Ramos (cell line): ENCODE results near the gene PTPRC.

ENCODE experiments used
- in situ Hi-C: fragments of 300-500 bp; cut with MboI; formaldehyde crosslinking; loops from one replicate; pipeline ENCODE4 v1.14.3; 2022; ENCODE audit warnings: low sequenced_read_pairs; ENCODE audit not compliant: unreplicated experiment

Gene PTPRC

GRCh38 chr1:198687429-198687828 is 48.6 kb downstream of the PTPRC start:
- in situ Hi-C loops, result loop anchor here (25.0 kb wide), 1 partner anchor 525 kb away; the partner anchor contains the start of gene NEK7

GRCh38 chr1:198691063-198691462 is 52.2 kb downstream of the PTPRC start:
- in situ Hi-C loops, result loop anchor here (25.0 kb wide), 1 partner anchor 529 kb away; the partner anchor contains the start of gene NEK7

GRCh38 chr1:198693321-198693720 is 54.5 kb downstream of the PTPRC start:
- in situ Hi-C loops, result loop anchor here (25.0 kb wide), 1 partner anchor 531 kb away; the partner anchor contains the start of gene NEK7

GRCh38 chr1:198694542-198694941 is 55.7 kb downstream of the PTPRC start:
- in situ Hi-C loops, result loop anchor here (25.0 kb wide), 1 partner anchor 532 kb away; the partner anchor contains the start of gene NEK7

GRCh38 chr1:198696211-198696610 is 57.4 kb downstream of the PTPRC start:
- in situ Hi-C loops, result loop anchor here (25.0 kb wide), 1 partner anchor 534 kb away; the partner anchor contains the start of gene NEK7

GRCh38 chr1:198699167-198700015 is 60.6 kb downstream of the PTPRC start:
- in situ Hi-C loops, result loop anchor here (25.0 kb wide), 1 partner anchor 537 kb away; the partner anchor contains the start of gene NEK7

- in situ Hi-C loops, result no loop called here
Measured at GRCh38 chr1:198700016-198700392, 61.2 kb downstream of the PTPRC start.

GRCh38 chr1:198700396-198700795 is 61.6 kb downstream of the PTPRC start:
- in situ Hi-C loops, result no loop called here

GRCh38 chr1:198701250-198701649 is 62.4 kb downstream of the PTPRC start:
- in situ Hi-C loops, result no loop called here

- in situ Hi-C loops, result no loop called here
Measured at GRCh38 chr1:198701766-198702539, 63.1 kb downstream of the PTPRC start.

- in situ Hi-C loops, result no loop called here
Measured at GRCh38 chr1:198708761-198709525, 70.1 kb downstream of the PTPRC start.

- in situ Hi-C loops, result no loop called here
Measured at GRCh38 chr1:198711837-198712236, 73.0 kb downstream of the PTPRC start.

GRCh38 chr1:198713081-198713480 is 74.2 kb downstream of the PTPRC start:
- in situ Hi-C loops, result no loop called here

- in situ Hi-C loops, result no loop called here
Measured at GRCh38 chr1:198714271-198714670, 75.4 kb downstream of the PTPRC start.

- in situ Hi-C loops, result no loop called here
Measured at GRCh38 chr1:198716051-198716450, 77.2 kb downstream of the PTPRC start.

- in situ Hi-C loops, result no loop called here
Measured at GRCh38 chr1:198717510-198717909, 78.7 kb downstream of the PTPRC start.

GRCh38 chr1:198723127-198723526 is 84.3 kb downstream of the PTPRC start:
- in situ Hi-C loops, result no loop called here

- in situ Hi-C loops, result no loop called here
Measured at GRCh38 chr1:198725090-198725489, 86.2 kb downstream of the PTPRC start.

- in situ Hi-C loops, result no loop called here
Measured at GRCh38 chr1:198726455-198726854, 87.6 kb downstream of the PTPRC start.

- in situ Hi-C loops, result no loop called here
Measured at GRCh38 chr1:198729195-198729863, 90.5 kb downstream of the PTPRC start.
